Measurements from ENCODE around the gene DUSP9.
"Not testable (repeated sequence)": the region's sequence is repeated elsewhere in the genome, so short reads cannot be mapped to it uniquely, and the experiment has no call there.

The DUSP9 gene

GRCh38 chrX:153694256-153694655 lies 47.3 kb downstream of the DUSP9 start:
- not testable (repeated sequence) for DNase-seq

- DNase-seq, result no peak
These were observed 47.8 kb downstream of the DUSP9 start for GRCh38 chrX:153694687-153695270.

GRCh38 chrX:153696100-153696499 lies 49.1 kb downstream of the DUSP9 start:
- DNase-seq, result no peak

- DNase-seq, result not testable (repeated sequence)
These were observed 49.5 kb downstream of the DUSP9 start for GRCh38 chrX:153696538-153696937.

- not testable (repeated sequence) for DNase-seq
These were observed 50.2 kb downstream of the DUSP9 start for GRCh38 chrX:153696986-153697722.

- DNase-seq, result no peak
These were observed 51.2 kb downstream of the DUSP9 start for GRCh38 chrX:153697924-153698865.

- not testable (repeated sequence) for DNase-seq
These were observed 52.3 kb downstream of the DUSP9 start for GRCh38 chrX:153699210-153699783.

- DNase-seq, result not testable (repeated sequence)
These were observed 52.9 kb downstream of the DUSP9 start for GRCh38 chrX:153699784-153700371.

GRCh38 chrX:153700376-153700945 lies 53.5 kb downstream of the DUSP9 start:
- no peak for DNase-seq

All from fibroblast of skin of right quadriceps (primary cell).